Neuron (in vitro differentiated cells): ENCODE data around the gene INKA2.

Experiments
- H2AFZ ChIP-seq: one replicate; pipeline ENCODE4 v1.6.1; 2013; ENCODE audit warnings: low read depth, mild to moderate bottlenecking, inconsistent platforms, low read length, moderate library complexity
- H3K27me3 ChIP-seq: one replicate; pipeline ENCODE4 v1.6.1; 2013; ENCODE audit warnings: low read length; ENCODE audit not compliant: insufficient read depth
- H3K36me3 ChIP-seq: one replicate; pipeline ENCODE4 v1.6.1; 2013; ENCODE audit warnings: low read length; ENCODE audit not compliant: insufficient read depth
- H3K4me1 ChIP-seq: one replicate; pipeline ENCODE4 v1.6.1; 2013; ENCODE audit warnings: low read length; ENCODE audit not compliant: insufficient read depth
- H3K4me3 ChIP-seq: 2 replicates; pipeline ENCODE4 v1.5.1; 2013; ENCODE audit warnings: mild to moderate bottlenecking, low read length, moderate library complexity
- H3K9me3 ChIP-seq: one replicate; pipeline ENCODE4 v1.6.1; 2013; ENCODE audit warnings: low read length

INKA2 gene

GRCh38 chr1:111739194-111739924 is at the start of gene INKA2:
INKA2 (minus strand) TSS chr1:111739395; CDS start chr1:111739242, 153 bp downstream.
- Histone ChIP-seq H3K4me3 (peak within 1 kb of the TSS; percentile 47), H3K9me3 (no peaks in the 10 kb centered on the region), H3K36me3 (no peaks in the 10 kb centered on the region), H2AFZ (peak within 1 kb of the TSS; percentile 87), H3K27me3 (no peaks in the 10 kb centered on the region), H3K4me1 (peaks cover 34% of the 10 kb centered on the region)

GRCh38 chr1:111786669-111787207 is 47.5 kb upstream of the INKA2 start:
- H3K4me3 ChIP-seq: no peak overlapping the region
- no peaks in the 10 kb centered on the region for H3K4me1 ChIP-seq
- H2AFZ ChIP-seq: no peak overlapping the region
- H3K27me3 ChIP-seq: peaks cover 11% of the 10 kb centered on the region
- H3K36me3 ChIP-seq: no peaks in the 10 kb centered on the region
- H3K9me3 ChIP-seq: no peaks in the 10 kb centered on the region

DNA sequence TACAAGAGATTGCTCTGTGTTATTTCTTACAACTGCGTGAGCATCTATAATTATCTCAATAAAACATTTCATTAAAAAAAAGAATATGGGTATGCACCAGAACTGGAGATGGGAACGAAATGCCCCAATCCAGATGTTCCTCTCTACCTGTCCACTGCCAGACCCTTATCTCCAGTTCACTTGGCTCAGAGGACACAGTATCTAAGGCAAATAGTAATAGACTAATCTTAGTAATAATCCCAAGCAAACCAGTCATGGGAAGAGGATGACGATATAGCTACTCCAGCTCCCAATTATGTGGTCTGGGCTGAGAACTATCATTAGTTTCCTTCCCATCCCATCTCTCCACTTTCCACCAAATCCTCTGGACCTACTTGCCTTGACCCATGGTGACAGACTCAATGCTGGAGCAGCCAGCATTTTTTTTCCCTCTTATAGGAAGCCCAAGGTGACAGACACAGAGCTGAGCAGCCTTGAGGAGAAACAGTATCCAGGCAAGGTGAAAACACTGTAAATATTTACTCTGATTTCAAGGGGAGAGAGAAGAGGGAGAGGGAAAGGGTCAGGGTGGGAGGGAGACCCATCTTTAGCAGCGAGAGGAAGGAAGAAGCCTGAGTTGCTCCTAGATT is 45.2 kb upstream of the INKA2 start:
- no peak overlapping the region for H2AFZ ChIP-seq
- no peaks in the 10 kb centered on the region for H3K9me3 ChIP-seq
- no peaks in the 10 kb centered on the region for H3K4me1 ChIP-seq
- no peak overlapping the region for H3K4me3 ChIP-seq
- H3K27me3 ChIP-seq: peaks cover 7% of the 10 kb centered on the region
- no peaks in the 10 kb centered on the region for H3K36me3 ChIP-seq

DNA sequence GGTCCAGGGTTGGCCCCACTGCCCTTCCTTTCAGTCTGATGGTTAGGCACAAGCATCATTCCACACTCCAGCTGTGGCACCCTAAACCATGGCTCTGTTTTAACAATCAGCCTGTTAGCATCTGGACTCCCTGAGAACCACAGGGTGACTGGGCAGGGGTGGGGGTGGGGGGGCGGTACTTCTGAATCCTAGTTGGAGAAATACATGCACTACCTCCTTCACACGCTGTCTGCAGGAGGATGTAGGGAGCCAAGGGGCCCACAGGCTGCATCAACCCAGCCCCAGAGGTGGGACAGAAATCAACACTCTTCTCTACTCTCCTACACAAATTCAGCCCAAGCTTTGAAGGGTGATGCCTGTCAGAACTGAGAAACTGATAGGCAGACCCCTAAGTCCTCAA is 40.4 kb upstream of the INKA2 start:
- Histone ChIP-seq H3K9me3 (no peaks in the 10 kb centered on the region), H2AFZ (no peak overlapping the region), H3K4me1 (peaks cover 8% of the 10 kb centered on the region), H3K27me3 (no peaks in the 10 kb centered on the region), H3K4me3 (no peak overlapping the region), H3K36me3 (no peaks in the 10 kb centered on the region)

DNA sequence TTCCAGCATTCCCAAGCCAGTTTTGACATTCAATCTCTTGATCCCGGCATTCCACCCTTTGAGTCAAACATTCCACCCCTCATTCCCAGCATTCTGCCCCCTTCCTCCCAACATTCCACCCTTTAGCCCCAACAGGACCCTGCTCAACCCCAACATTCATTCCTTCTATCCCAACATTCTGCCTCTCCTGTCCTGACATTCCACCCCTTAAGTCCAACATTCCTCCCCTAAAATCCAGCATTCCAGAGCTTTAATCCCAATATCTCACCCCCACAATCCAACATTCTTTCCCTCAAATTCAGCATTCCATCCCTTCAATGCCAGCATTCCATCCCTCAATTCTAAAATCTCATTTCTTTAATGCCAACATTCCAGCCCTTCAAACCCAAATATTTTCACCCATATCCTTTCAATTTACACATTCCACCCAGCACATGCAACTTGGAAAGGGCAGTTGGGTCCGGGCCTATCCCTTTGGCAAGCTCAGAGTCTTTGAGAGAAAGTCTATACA is 39.4 kb upstream of the INKA2 start:
- Histone ChIP-seq H3K9me3 (no peaks in the 10 kb centered on the region), H3K36me3 (no peaks in the 10 kb centered on the region), H3K4me3 (no peak overlapping the region), H2AFZ (no peak overlapping the region), H3K27me3 (no peaks in the 10 kb centered on the region), H3K4me1 (peaks cover 8% of the 10 kb centered on the region)

DNA sequence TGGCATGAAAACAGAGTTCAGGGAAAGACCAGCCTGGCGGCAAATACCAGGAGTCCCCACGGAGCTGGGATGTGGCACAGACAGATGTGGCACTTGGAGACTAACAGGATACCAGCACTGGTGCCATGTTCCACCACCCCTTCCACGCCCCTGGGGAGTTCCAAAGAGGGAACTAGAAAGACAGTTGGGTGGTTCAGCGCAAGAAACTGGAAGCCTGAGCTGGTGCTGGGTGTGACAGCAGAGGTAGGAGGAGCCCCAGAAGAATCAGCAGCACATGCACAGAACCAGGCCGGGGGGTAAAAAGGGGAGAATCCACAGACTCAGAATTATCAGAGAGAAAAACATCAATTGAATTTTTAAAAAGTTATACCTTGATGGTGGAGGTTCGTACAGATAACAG is 38.9 kb upstream of the INKA2 start:
- Histone ChIP-seq H3K9me3 (no peaks in the 10 kb centered on the region), H3K4me3 (no peak overlapping the region), H3K36me3 (no peaks in the 10 kb centered on the region), H3K27me3 (no peaks in the 10 kb centered on the region), H2AFZ (no peak overlapping the region), H3K4me1 (peaks cover 8% of the 10 kb centered on the region)

DNA sequence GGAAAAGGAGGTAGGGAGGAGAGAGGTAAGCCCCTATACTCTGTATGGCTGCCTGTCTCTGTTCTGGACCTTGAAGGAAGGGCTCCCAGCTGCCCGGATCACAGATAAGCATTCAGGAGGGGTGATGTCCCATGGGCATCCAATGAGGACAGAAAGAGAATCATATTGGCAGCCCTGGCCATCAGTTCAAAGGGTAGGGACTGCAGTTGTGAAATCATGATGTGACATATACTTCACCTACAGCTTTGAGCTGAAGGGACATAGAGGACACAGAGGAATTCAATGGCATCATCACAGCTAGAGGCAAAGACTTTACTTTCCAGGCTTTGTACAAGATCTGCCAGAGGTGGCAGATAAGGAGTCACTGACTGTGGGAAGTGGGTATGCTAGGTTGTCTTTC is 38.1 kb upstream of the INKA2 start:
- peaks cover 8% of the 10 kb centered on the region for H3K4me1 ChIP-seq
- no peaks in the 10 kb centered on the region for H3K36me3 ChIP-seq
- no peak overlapping the region for H2AFZ ChIP-seq
- H3K27me3 ChIP-seq: no peaks in the 10 kb centered on the region
- no peaks in the 10 kb centered on the region for H3K9me3 ChIP-seq
- no peak overlapping the region for H3K4me3 ChIP-seq

DNA sequence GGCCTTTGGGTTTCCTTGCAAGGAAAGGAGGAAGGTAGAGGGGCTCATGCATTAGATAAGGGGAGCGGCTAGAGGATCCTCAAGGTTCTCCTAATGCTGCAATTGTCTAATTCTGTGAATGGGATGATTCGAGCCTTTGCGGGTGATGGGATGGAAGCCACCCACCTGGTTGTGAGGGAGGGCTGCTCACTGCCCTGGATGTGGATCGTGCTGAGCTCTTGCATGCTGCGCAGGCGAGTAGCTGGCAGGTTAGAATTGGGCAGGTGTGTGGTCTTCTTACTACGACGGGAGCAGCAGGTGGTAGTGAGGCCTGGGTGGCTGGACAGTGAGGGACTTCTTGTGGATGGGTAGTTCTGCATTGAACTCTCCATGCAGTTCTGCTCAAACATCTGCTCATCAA is 37.7 kb upstream of the INKA2 start:
- Histone ChIP-seq H3K9me3 (no peaks in the 10 kb centered on the region), H3K4me1 (peaks cover 8% of the 10 kb centered on the region), H3K4me3 (no peak overlapping the region), H3K27me3 (no peaks in the 10 kb centered on the region), H3K36me3 (no peaks in the 10 kb centered on the region), H2AFZ (no peak overlapping the region)

- no peaks in the 10 kb centered on the region for H3K27me3 ChIP-seq
- H2AFZ ChIP-seq: no peak overlapping the region
- peaks cover 8% of the 10 kb centered on the region for H3K4me1 ChIP-seq
- no peaks in the 10 kb centered on the region for H3K36me3 ChIP-seq
- no peaks in the 10 kb centered on the region for H3K9me3 ChIP-seq
- no peak overlapping the region for H3K4me3 ChIP-seq
Observed at GRCh38 chr1:111776391-111776790, 37.2 kb upstream of the INKA2 start.

GRCh38 chr1:111775966-111776365 is 36.8 kb upstream of the INKA2 start:
- no peaks in the 10 kb centered on the region for H3K36me3 ChIP-seq
- H3K9me3 ChIP-seq: no peaks in the 10 kb centered on the region
- H3K4me3 ChIP-seq: no peak overlapping the region
- peaks cover 8% of the 10 kb centered on the region for H3K4me1 ChIP-seq
- no peaks in the 10 kb centered on the region for H3K27me3 ChIP-seq
- no peak overlapping the region for H2AFZ ChIP-seq

DNA sequence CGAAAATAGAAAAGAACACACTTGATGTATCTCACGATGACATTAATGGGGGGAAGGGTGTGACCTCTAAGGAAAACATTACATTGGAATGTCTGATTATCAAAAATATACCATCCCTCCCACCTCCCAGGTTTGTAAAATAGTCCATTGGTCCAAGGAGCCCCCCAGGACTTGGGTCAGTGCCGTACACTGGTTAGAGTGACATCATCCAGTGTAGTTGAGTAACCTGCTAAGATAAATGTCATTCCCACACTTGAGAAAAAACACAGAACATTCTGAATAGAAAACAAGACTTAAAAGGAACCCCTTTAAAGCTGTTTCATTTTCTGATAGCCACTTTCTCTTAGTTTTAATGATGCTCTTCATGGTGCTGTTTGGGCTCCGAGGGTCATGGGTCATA is 31.7 kb upstream of the INKA2 start:
- Histone ChIP-seq H3K4me3 (no peak overlapping the region), H3K9me3 (no peaks in the 10 kb centered on the region), H3K36me3 (peaks cover 28% of the 10 kb centered on the region), H3K4me1 (peaks cover 2% of the 10 kb centered on the region), H3K27me3 (no peaks in the 10 kb centered on the region), H2AFZ (no peak overlapping the region)

DNA sequence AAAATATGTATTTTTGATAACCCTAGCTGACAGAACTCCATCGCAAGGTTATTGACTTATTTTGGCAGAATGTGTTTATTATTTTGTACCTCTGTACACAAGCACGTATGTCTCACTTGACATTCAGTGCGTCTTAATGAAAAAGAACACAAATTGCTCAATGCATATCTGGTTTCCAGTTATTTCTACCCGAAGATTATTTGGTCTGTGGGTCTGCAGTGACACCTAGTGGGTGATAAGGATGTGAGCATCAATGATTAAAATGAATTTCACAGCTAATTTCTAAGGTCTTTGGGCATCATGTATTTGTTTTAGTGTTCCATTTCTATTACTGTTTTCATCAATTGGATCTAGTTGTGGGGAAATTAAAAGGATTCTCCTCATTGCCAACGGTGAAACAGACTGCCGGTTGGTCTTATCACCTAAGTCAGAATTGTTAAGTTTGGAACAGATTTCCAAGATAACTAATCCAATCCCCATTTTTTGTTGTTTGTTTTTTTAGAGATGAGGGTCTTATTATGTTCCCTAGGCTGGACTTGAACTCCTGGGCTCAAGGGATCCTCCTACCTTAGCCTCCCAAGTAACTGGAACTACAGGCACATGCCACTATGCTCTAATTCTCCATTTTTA is 30.4 kb upstream of the INKA2 start:
- Histone ChIP-seq H3K4me3 (no peak overlapping the region), H3K36me3 (peaks cover 40% of the 10 kb centered on the region), H3K9me3 (no peaks in the 10 kb centered on the region), H3K27me3 (no peaks in the 10 kb centered on the region), H3K4me1 (no peaks in the 10 kb centered on the region), H2AFZ (no peak overlapping the region)

DNA sequence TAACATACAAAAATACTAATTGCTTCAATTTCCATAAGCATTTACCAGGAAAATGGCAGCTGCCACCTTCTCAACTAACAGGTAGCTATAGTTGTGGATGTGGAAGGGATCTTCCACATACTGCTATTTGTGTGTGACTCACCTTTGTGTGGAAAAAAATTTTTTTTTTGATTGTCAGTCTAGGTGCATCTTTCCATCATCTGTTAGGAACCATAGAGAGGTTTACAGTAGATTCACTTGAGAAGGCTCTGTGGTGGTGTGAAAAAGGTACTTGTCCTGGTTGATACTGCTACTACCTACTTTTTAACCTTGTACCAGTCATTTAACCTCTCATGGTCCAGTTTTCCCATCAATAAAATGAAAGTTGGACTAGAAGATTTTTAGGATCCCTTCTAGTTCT is 29.4 kb upstream of the INKA2 start:
- Histone ChIP-seq H3K4me1 (no peaks in the 10 kb centered on the region), H3K4me3 (no peak overlapping the region), H3K27me3 (no peaks in the 10 kb centered on the region), H3K9me3 (no peaks in the 10 kb centered on the region), H3K36me3 (peaks cover 47% of the 10 kb centered on the region), H2AFZ (no peak overlapping the region)
